GM12873 (cell line): ENCODE data around the gene KCNMA1.

ENCODE experiments used
- CTCF ChIP-seq: IDR thresholded peaks from 2 replicates; pipeline ENCODE4 v1.5.1; 2012; ENCODE audit warnings: low read depth, mild to moderate bottlenecking, moderate library complexity, low read length, control low read depth; ENCODE audit not compliant: insufficient read depth; ENCODE audit errors: missing control alignments

Gene KCNMA1

GRCh38 chr10:77290528-77291155, 347.0 kb downstream of the KCNMA1 start:
- TF ChIP-seq CTCF = no peak

GRCh38 chr10:77289790-77290189, 347.8 kb downstream of the KCNMA1 start:
- no peak for TF ChIP-seq CTCF

DNA sequence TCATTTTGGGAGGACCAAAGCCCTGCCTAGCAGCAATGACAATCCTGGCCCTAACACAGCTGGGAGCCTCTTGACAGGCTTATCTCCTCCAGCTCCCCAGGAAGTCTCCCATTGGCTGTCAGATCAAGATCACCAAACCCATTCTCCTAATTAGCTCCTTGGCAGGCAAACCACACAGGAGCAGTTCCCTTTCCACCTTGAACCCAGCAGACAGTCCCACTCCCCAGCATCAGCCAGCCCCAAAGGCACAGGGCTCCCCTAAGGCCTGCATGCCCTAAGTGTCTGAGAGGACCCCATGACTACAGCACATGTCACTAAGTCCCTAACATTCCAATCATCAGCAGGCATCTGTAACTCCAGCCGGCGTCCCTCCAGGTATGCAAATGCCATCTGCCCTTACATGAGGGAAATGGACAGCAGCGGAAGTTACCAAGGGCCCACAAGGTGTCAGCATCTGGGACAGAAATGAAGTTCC, 348.5 kb downstream of the KCNMA1 start:
- no peak for TF ChIP-seq CTCF

GRCh38 chr10:77287647-77288120, 349.9 kb downstream of the KCNMA1 start:
- no peak for TF ChIP-seq CTCF

- TF ChIP-seq CTCF = no peak
Measured at GRCh38 chr10:77286531-77287508, 350.8 kb downstream of the KCNMA1 start.

GRCh38 chr10:77285529-77286182, 352.0 kb downstream of the KCNMA1 start:
- no peak for TF ChIP-seq CTCF

GRCh38 chr10:77284797-77285196, 352.8 kb downstream of the KCNMA1 start:
- TF ChIP-seq CTCF = no peak
